ENCODE data around the gene KDM3B. TPM values are rescaled to one million over a fixed set of nuclear protein-coding genes. Genes with fewer than 3 reads are reported as not detected.

Gene KDM3B
- total and polyA plus RNA-seq, 9 of the 15 experiments (the other 6 are each of a cell fraction or from before 2014, with no cell fraction given): 13.8 to 62.8 (median 41.9) TPM

DNA sequence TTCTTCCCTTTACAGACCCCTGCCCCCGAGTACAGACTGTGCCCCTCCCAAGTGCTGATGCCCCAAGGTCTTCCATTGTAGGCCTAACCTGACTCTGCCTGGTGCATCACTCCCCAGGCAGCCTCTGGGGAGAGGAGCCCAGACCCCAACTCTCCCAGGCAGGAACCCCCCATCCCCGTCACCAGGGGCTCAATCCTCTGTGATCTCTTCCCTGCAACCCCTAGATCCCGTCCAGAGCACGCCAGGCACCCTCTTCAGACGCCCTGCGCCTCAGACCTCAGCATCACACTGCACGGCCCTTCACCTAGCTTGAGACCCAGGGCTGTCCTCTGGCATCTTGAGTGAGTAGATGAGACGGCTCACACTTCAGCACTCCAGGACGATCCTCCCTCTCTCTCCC lies 106.4 kb downstream of the KDM3B start:
- no peak overlapping the region for H3K4me2 ChIP-seq (ENCODE audit: insufficient read depth, low read length)
- H3K9me3 ChIP-seq (replicated peaks; ENCODE audit: control insufficient read depth, insufficient read depth, low read depth, low read length): no peaks in the 10 kb centered on the region
- H2AFZ ChIP-seq (ENCODE audit: low read depth, low read length): peak overlapping the region; percentile 49
- POLR2A ChIA-PET: interaction anchor here (3.4 kb wide), 1 partner anchor 84 kb away, joined by 26 read pairs; the partner anchor contains the start of gene ETF1
- no peak overlapping the region for H3K27ac ChIP-seq (ENCODE audit: extremely low read depth, low read depth, low read length)
- H3K9me1 ChIP-seq (ENCODE audit: control insufficient read depth, insufficient read depth, low read length): no peaks in the 10 kb centered on the region
- no peaks in the 10 kb centered on the region for H4K20me1 ChIP-seq (replicated peaks; ENCODE audit: control insufficient read depth, insufficient read depth, low read length)
- WGBS (ENCODE audit: insufficient coverage, low coverage, missing lambda C conversion rate): 57% methylated on average over 9 of the region's 9 CpGs
- H3K27me3 ChIP-seq (ENCODE audit: control insufficient read depth in 2 of 2, insufficient read depth in 2 of 2, low read length in 2 of 2): no peaks in the 10 kb centered on the region
- DNase-seq (ENCODE audit: extremely low read depth in 1 of 4, low spot score in 3 of 4): no peak
- no peak overlapping the region for H3K4me3 ChIP-seq
- no TSS peak for BruUV-seq (replicated peaks)
- CTCF ChIA-PET (ENCODE audit: low intra/inter-chr PET ratio): no interaction called here
- in situ Hi-C loops (cut with MboI): no loop called here
- intact Hi-C loops (cut with micrococcal nuclease): loop anchor here (10.0 kb wide), 1 partner anchor 176 kb away; no protein-coding TSS in a partner anchor
- no peaks in the 10 kb centered on the region for H3K36me3 ChIP-seq (ENCODE audit: control insufficient read depth, insufficient read depth, low read length)
- H3K9ac ChIP-seq (ENCODE audit: insufficient read depth in 1 of 2, low read depth in 2 of 2, low read length in 2 of 2): peak overlapping the region in 1 of 2 experiments; percentile 78; a peak in 2 of 4 replicates
- ATAC-seq: no peak
- TF ChIP-seq RAD51 (IDR thresholded peaks at IDR 0.05; ENCODE audit: borderline replicate concordance, low read depth) (no peak), ZFX (CRISPR knock-in tag; IDR thresholded peaks at IDR 0.05) (0 out of 2 replicates have a peak, but pooled peaks have one; percentile 2)
- H3K79me2 ChIP-seq (ENCODE audit: control insufficient read depth, insufficient read depth, low read length): no peaks in the 10 kb centered on the region
- FAIRE-seq: no peak
- peaks cover 21 to 37% of the 10 kb centered on the region in 2 experiments for H3K4me1 ChIP-seq (replicated peaks in 1 of 2; ENCODE audit: control insufficient read depth in 2 of 2, insufficient read depth in 2 of 2, low read length in 2 of 2)

DNA sequence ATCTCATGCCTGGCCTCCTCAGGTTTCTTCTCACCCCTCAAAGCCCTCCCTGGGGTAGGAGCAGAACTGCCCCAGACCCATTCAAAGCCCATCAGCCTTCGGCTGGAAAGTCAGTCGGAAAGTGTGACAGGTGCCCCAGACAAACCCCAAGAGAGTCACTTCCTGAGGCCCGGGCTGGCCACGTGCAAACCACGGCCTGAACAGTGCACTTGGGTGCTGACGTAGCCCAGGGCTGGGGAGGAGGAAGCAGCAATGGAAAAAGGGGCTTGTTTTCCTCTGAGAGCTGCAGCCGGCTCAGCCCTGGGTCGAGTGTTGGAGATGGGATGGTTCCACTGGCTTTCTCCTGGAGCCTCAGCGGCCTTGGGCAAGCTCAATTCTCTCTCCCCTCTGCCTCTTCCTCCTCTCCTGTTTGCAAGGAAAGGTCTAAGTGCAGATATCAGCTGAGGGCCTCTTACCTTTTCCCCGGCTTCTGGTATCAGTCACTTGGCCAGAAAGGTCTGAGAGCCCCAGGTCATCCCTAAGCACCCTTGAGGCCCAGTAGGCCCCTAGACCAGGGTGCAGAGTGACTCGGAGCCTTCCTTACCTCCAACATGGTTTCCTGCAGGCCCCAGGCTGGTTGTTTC lies 106.9 kb downstream of the KDM3B start:
- in situ Hi-C loops (cut with MboI): no loop called here
- peaks cover 21 to 38% of the 10 kb centered on the region in 2 experiments for H3K4me1 ChIP-seq (replicated peaks in 1 of 2; ENCODE audit: control insufficient read depth in 2 of 2, insufficient read depth in 2 of 2, low read length in 2 of 2)
- POLR2A ChIA-PET: interaction anchor here (0.6 to 2.2 kb wide), 3 partner anchors 28 to 84 kb away, joined by 3 to 9 read pairs (median 3); partner anchors contain the start of gene ETF1
- TF ChIP-seq FIP1L1 (IDR thresholded peaks at IDR 0.05; ENCODE audit: low read depth, low read length, poor library complexity, severe bottlenecking) (no peak), CBX3 (IDR thresholded peaks at IDR 0.05; ENCODE audit: borderline replicate concordance in 1 of 2, low read length in 2 of 2) (no peak)
- TF ChIP-seq, protein P1, sequence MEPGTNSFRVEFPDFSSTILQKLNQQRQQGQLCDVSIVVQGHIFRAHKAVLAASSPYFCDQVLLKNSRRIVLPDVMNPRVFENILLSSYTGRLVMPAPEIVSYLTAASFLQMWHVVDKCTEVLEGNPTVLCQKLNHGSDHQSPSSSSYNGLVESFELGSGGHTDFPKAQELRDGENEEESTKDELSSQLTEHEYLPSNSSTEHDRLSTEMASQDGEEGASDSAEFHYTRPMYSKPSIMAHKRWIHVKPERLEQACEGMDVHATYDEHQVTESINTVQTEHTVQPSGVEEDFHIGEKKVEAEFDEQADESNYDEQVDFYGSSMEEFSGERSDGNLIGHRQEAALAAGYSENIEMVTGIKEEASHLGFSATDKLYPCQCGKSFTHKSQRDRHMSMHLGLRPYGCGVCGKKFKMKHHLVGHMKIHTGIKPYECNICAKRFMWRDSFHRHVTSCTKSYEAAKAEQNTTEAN (CRISPR knock-in tag; IDR thresholded peaks at IDR 0.05): no peak
- TF ChIP-seq, protein P2, sequence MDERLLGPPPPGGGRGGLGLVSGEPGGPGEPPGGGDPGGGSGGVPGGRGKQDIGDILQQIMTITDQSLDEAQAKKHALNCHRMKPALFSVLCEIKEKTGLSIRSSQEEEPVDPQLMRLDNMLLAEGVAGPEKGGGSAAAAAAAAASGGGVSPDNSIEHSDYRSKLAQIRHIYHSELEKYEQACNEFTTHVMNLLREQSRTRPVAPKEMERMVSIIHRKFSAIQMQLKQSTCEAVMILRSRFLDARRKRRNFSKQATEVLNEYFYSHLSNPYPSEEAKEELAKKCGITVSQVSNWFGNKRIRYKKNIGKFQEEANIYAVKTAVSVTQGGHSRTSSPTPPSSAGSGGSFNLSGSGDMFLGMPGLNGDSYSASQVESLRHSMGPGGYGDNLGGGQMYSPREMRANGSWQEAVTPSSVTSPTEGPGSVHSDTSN (CRISPR knock-in tag; IDR thresholded peaks at IDR 0.05; ENCODE audit: low read depth): no peak
- TF ChIP-seq, protein P2 (tag; conservative IDR thresholded peaks at IDR 0.05; ENCODE audit: low read depth): no peak
- TF ChIP-seq, protein P3, sequence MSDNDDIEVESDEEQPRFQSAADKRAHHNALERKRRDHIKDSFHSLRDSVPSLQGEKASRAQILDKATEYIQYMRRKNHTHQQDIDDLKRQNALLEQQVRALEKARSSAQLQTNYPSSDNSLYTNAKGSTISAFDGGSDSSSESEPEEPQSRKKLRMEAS (CRISPR knock-in tag; IDR thresholded peaks at IDR 0.05): peak; percentile 56; the same call in 1 of the 2 replicates
- TF ChIP-seq, protein P4, sequence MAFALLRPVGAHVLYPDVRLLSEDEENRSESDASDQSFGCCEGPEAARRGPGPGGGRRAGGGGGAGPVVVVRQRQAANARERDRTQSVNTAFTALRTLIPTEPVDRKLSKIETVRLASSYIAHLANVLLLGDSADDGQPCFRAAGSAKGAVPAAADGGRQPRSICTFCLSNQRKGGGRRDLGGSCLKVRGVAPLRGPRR (CRISPR knock-in tag; IDR thresholded peaks at IDR 0.05): no peak

More for the DNA sequence above, 106.9 kb downstream of the KDM3B start:
- no peaks in the 10 kb centered on the region for H3K27me3 ChIP-seq (ENCODE audit: control insufficient read depth in 2 of 2, insufficient read depth in 2 of 2, low read length in 2 of 2)
- H3K9me1 ChIP-seq (ENCODE audit: control insufficient read depth, insufficient read depth, low read length): no peaks in the 10 kb centered on the region
- H3K27ac ChIP-seq (ENCODE audit: extremely low read depth, low read depth, low read length): no peak overlapping the region
- no peaks in the 10 kb centered on the region for H3K79me2 ChIP-seq (ENCODE audit: control insufficient read depth, insufficient read depth, low read length)
- CTCF ChIA-PET (ENCODE audit: low intra/inter-chr PET ratio): interaction anchor here (0.6 kb wide), 1 partner anchor 1063 kb away, joined by 3 read pairs; no protein-coding TSS in a partner anchor
- FAIRE-seq (no peak), ATAC-seq (no peak), DNase-seq (ENCODE audit: extremely low read depth in 1 of 4, low spot score in 3 of 4) (no peak)
- H2AFZ ChIP-seq (ENCODE audit: low read depth, low read length): peak overlapping the region; percentile 49
- WGBS (ENCODE audit: insufficient coverage, low coverage, missing lambda C conversion rate): 62% methylated on average over 10 of the region's 11 CpGs
- no peaks in the 10 kb centered on the region for H3K36me3 ChIP-seq (ENCODE audit: control insufficient read depth, insufficient read depth, low read length)
- H4K20me1 ChIP-seq (replicated peaks; ENCODE audit: control insufficient read depth, insufficient read depth, low read length): no peaks in the 10 kb centered on the region
- no peak overlapping the region for H3K4me3 ChIP-seq
- no peaks in the 10 kb centered on the region for H3K9me3 ChIP-seq (replicated peaks; ENCODE audit: control insufficient read depth, insufficient read depth, low read depth, low read length)
- BruUV-seq (replicated peaks): no TSS peak
- H3K4me2 ChIP-seq (ENCODE audit: insufficient read depth, low read length): no peak overlapping the region; the same call in 1 of the 2 replicates
- H3K9ac ChIP-seq (ENCODE audit: insufficient read depth in 1 of 2, low read depth in 2 of 2, low read length in 2 of 2): peak overlapping the region in 1 of 2 experiments; percentile 78; a peak in 2 of 4 replicates
- intact Hi-C loops (cut with micrococcal nuclease): loop anchor here (10.0 kb wide), 1 partner anchor 175 kb away; no protein-coding TSS in a partner anchor
